A673 (cell line): Measurements from ENCODE around the gene CELA2B.

Source experiments
- CTCF ChIP-seq: fragments of 300-800, 200-600 bp; sonication (generic); conservative IDR thresholded peaks from 2 replicates; pipeline ENCODE4 v1.5.1; 2017; ENCODE audit warnings: low read depth, mild to moderate bottlenecking, antibody characterized with exemption, low read length, moderate library complexity, mixed read lengths
- EZH2 ChIP-seq: fragments of 200-600 bp; sonication (generic); IDR thresholded peaks from 2 replicates; pipeline ENCODE4 v1.6.1; 2017; ENCODE audit warnings: borderline replicate concordance, low read depth, mild to moderate bottlenecking, mixed read lengths, antibody characterized with exemption, low read length; ENCODE audit not compliant: poor library complexity, severe bottlenecking

- no peak for TF ChIP-seq EZH2
- no peak for TF ChIP-seq CTCF
Observed at GRCh38 chr1:15469361-15469760, 6.5 kb upstream of the CELA2B start.
